ENCODE results near the gene FAM181A. TPM values are rescaled to one million over a fixed set of nuclear protein-coding genes. Genes with fewer than 3 reads are reported as not detected.

The FAM181A gene
- total and polyA plus RNA-seq, 2 experiments from 2014 or later = not detected

GRCh38 chr14:93975791-93976476, 48.8 kb downstream of the FAM181A start:
- DNase-seq (ENCODE audit: low spot score) = no peak
- H3K27me3 ChIP-seq (ENCODE audit: insufficient read depth) = no peaks in the 10 kb centered on the region
- H3K79me2 ChIP-seq (replicated peaks; ENCODE audit: insufficient read depth) = no peaks in the 10 kb centered on the region
- peaks cover 9% of the 10 kb centered on the region for H3K27me3 Mint-ChIP-seq (ENCODE audit: insufficient read depth, low read depth, poor library complexity)
- no peaks in the 10 kb centered on the region for H4K20me1 ChIP-seq (replicated peaks; ENCODE audit: insufficient read depth)
- no peaks in the 10 kb centered on the region; the same call in 1 of the 2 replicates for H3K4me1 ChIP-seq (ENCODE audit: insufficient read depth)
- TF ChIP-seq EZH2 (IDR thresholded peaks at IDR 0.05; ENCODE audit: low read depth, unreplicated experiment) = no peak
- no peak for TF ChIP-seq POLR2AphosphoS5 (IDR thresholded peaks at IDR 0.05; ENCODE audit: low read depth)
- no peak for TF ChIP-seq ETS1 (IDR thresholded peaks at IDR 0.05)
- TF ChIP-seq ZNF114 (CRISPR knock-in tag; IDR thresholded peaks at IDR 0.05) = no peak
- TF ChIP-seq CREB1 (CRISPR knock-in tag; IDR thresholded peaks at IDR 0.05; ENCODE audit: low read depth) = no peak
- TF ChIP-seq STAT1 (IDR thresholded peaks at IDR 0.05; ENCODE audit: unreplicated experiment) = no peak
- TF ChIP-seq ZNF331 (CRISPR knock-in tag; IDR thresholded peaks at IDR 0.05; ENCODE audit: low read depth) = no peak
- TF ChIP-seq, protein P1, sequence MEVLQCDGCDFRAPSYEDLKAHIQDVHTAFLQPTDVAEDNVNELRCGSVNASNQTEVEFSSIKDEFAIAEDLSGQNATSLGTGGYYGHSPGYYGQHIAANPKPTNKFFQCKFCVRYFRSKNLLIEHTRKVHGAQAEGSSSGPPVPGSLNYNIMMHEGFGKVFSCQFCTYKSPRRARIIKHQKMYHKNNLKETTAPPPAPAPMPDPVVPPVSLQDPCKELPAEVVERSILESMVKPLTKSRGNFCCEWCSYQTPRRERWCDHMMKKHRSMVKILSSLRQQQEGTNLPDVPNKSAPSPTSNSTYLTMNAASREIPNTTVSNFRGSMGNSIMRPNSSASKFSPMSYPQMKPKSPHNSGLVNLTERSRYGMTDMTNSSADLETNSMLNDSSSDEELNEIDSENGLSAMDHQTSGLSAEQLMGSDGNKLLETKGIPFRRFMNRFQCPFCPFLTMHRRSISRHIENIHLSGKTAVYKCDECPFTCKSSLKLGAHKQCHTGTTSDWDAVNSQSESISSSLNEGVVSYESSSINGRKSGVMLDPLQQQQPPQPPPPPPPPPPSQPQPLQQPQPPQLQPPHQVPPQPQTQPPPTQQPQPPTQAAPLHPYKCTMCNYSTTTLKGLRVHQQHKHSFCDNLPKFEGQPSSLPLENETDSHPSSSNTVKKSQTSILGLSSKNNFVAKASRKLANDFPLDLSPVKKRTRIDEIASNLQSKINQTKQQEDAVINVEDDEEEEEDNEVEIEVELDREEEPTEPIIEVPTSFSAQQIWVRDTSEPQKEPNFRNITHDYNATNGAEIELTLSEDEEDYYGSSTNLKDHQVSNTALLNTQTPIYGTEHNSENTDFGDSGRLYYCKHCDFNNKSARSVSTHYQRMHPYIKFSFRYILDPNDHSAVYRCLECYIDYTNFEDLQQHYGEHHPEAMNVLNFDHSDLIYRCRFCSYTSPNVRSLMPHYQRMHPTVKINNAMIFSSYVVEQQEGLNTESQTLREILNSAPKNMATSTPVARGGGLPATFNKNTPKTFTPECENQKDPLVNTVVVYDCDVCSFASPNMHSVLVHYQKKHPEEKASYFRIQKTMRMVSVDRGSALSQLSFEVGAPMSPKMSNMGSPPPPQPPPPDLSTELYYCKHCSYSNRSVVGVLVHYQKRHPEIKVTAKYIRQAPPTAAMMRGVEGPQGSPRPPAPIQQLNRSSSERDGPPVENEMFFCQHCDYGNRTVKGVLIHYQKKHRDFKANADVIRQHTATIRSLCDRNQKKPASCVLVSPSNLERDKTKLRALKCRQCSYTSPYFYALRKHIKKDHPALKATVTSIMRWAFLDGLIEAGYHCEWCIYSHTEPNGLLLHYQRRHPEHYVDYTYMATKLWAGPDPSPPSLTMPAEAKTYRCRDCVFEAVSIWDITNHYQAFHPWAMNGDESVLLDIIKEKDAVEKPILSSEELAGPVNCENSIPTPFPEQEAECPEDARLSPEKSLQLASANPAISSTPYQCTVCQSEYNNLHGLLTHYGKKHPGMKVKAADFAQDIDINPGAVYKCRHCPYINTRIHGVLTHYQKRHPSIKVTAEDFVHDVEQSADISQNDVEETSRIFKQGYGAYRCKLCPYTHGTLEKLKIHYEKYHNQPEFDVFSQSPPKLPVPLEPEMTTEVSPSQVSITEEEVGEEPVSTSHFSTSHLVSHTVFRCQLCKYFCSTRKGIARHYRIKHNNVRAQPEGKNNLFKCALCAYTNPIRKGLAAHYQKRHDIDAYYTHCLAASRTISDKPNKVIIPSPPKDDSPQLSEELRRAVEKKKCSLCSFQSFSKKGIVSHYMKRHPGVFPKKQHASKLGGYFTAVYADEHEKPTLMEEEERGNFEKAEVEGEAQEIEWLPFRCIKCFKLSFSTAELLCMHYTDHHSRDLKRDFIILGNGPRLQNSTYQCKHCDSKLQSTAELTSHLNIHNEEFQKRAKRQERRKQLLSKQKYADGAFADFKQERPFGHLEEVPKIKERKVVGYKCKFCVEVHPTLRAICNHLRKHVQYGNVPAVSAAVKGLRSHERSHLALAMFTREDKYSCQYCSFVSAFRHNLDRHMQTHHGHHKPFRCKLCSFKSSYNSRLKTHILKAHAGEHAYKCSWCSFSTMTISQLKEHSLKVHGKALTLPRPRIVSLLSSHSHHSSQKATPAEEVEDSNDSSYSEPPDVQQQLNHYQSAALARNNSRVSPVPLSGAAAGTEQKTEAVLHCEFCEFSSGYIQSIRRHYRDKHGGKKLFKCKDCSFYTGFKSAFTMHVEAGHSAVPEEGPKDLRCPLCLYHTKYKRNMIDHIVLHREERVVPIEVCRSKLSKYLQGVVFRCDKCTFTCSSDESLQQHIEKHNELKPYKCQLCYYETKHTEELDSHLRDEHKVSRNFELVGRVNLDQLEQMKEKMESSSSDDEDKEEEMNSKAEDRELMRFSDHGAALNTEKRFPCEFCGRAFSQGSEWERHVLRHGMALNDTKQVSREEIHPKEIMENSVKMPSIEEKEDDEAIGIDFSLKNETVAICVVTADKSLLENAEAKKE (CRISPR knock-in tag; IDR thresholded peaks at IDR 0.05) = no peak
- TF ChIP-seq JUNB (IDR thresholded peaks at IDR 0.05; ENCODE audit: unreplicated experiment) = no peak
- no peak for TF ChIP-seq CTCF (conservative IDR thresholded peaks at IDR 0.05; ENCODE audit: low read depth in 2 of 2)
- no peak for TF ChIP-seq NANOG (IDR thresholded peaks at IDR 0.05; ENCODE audit: borderline replicate concordance)
- TF ChIP-seq EZH2phosphoT487 (IDR thresholded peaks at IDR 0.05; ENCODE audit: unreplicated experiment) = no peak
- TF ChIP-seq, protein P2, sequence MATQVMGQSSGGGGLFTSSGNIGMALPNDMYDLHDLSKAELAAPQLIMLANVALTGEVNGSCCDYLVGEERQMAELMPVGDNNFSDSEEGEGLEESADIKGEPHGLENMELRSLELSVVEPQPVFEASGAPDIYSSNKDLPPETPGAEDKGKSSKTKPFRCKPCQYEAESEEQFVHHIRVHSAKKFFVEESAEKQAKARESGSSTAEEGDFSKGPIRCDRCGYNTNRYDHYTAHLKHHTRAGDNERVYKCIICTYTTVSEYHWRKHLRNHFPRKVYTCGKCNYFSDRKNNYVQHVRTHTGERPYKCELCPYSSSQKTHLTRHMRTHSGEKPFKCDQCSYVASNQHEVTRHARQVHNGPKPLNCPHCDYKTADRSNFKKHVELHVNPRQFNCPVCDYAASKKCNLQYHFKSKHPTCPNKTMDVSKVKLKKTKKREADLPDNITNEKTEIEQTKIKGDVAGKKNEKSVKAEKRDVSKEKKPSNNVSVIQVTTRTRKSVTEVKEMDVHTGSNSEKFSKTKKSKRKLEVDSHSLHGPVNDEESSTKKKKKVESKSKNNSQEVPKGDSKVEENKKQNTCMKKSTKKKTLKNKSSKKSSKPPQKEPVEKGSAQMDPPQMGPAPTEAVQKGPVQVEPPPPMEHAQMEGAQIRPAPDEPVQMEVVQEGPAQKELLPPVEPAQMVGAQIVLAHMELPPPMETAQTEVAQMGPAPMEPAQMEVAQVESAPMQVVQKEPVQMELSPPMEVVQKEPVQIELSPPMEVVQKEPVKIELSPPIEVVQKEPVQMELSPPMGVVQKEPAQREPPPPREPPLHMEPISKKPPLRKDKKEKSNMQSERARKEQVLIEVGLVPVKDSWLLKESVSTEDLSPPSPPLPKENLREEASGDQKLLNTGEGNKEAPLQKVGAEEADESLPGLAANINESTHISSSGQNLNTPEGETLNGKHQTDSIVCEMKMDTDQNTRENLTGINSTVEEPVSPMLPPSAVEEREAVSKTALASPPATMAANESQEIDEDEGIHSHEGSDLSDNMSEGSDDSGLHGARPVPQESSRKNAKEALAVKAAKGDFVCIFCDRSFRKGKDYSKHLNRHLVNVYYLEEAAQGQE (IDR thresholded peaks at IDR 0.05; ENCODE audit: unreplicated experiment) = no peak
- H3K4me2 ChIP-seq = no peak overlapping the region
- peaks cover 12% of the 10 kb centered on the region for H3K4me1 Mint-ChIP-seq
- H3K9me2 ChIP-seq (ENCODE audit: insufficient read depth) = no peaks in the 10 kb centered on the region
- H3F3A ChIP-seq (replicated peaks; ENCODE audit: low read depth) = no peaks in the 10 kb centered on the region
- H3K36me3 ChIP-seq (ENCODE audit: insufficient read depth) = no peaks in the 10 kb centered on the region
- H3K36me3 Mint-ChIP-seq (ENCODE audit: low read depth) = no peaks in the 10 kb centered on the region
- no peak overlapping the region for H3K4me3 ChIP-seq
- no peak overlapping the region for H3K27ac ChIP-seq (ENCODE audit: low read depth)
- H2AFZ ChIP-seq = peak overlapping the region; percentile 29; the same call in 1 of the 2 replicates
- no peak for ATAC-seq
- no peaks in the 10 kb centered on the region for H3K9me3 Mint-ChIP-seq
- no peak overlapping the region for H3K27ac Mint-ChIP-seq
- no peak overlapping the region for H3K4me3 Mint-ChIP-seq
